HuH-7.5 (cell line): ENCODE measurements around the gene KLHDC1.

ENCODE experiments used
- DNase-seq: peaks from one replicate; pipeline ENCODE4 v3.0.0; 2011; ENCODE audit warnings: low spot score

Gene KLHDC1

DNA sequence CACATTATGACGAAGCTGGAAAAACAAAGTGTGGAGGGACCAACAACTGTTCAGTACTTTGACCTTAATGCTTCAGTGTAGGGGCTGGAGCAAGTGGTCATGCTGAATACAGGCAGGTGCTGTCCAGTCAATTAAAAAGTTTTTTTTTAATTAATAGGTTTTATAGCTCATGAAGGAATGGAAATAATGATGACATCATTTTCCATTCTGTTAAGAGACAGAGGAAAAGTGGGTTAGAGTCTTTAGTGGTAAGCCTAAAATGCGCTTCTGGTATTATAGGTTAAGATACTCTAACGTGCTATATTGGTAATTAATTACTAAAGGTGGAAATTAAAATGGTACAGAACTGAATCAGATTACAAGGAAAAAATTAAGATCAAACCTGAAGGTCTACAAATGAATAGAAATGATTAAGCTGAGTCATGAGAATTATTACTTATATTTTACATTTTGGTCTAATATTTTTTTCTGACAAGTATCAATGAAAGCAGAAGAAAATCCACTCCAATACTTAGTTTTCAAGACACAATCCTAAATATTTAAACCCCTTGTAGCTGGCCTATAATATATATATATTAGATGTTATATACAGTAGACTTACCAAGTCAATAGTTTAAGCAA, 90.6 kb downstream of the KLHDC1 start:
- DNase-seq, result no peak

DNA sequence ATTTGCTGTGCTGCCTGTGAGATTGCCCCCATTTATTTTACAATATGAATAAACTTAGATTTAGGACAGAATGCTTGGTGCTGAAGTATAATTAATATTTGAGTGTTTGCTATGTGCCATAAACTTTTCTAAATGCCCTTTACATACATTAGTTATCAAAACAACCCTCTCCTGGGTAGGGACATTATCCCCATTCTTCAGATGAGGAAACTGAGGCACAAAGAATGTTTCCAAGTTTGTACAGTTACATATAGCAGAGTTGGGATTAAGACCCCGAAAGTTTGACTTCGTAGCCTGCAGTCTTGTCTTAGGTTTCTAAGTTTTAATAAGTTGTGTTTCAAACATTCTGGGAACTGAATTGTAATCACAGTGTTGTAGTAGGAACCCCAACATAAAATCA, 93.4 kb downstream of the KLHDC1 start:
- DNase-seq, result no peak

GRCh38 chr14:49792618-49793017, 99.7 kb downstream of the KLHDC1 start:
- no peak for DNase-seq

DNA sequence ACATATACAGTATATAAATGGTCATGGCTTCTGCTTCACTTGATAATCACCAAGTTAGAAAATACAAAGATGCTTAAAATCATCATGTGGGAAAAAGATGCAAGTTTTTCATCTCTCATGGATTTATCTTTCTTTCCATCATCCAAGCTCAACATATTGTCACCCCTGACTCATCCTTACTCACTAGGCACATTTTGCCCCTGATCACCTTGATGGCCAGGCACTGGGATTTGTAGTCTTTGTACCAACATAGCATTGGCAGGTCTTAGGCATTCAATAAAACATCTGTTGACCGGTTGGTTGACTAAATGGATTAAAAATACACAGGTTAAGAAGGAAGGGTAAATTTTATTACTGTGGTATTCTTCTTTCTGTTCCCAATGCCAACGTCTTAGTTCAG, 103.1 kb downstream of the KLHDC1 start:
- no peak for DNase-seq
